SK-N-MC (cell line): ENCODE data around the gene GRAMD2B.

Experiments
- EZH2 ChIP-seq: fragments of 200-600 bp; sonication (generic); IDR thresholded peaks from one replicate; pipeline ENCODE4 v1.6.1; 2017; ENCODE audit warnings: antibody characterized with exemption
- FOXP2 ChIP-seq: optimal IDR thresholded peaks from 2 replicates; pipeline ENCODE3; 2011; ENCODE audit warnings: mild to moderate bottlenecking, moderate library complexity; ENCODE audit not compliant: insufficient read depth; ENCODE audit errors: extremely low read length, control extremely low read depth
- POLR2AphosphoS5 ChIP-seq: IDR thresholded peaks from 2 replicates; pipeline ENCODE4 v1.6.1; 2012; ENCODE audit warnings: mild to moderate bottlenecking, low read depth, low read length, borderline replicate concordance

GRCh38 chr5:126395605-126396004 is 27.6 kb upstream of the GRAMD2B start:
- TF ChIP-seq EZH2 (no peak), POLR2AphosphoS5 (no peak), FOXP2 (no peak)
